Smooth muscle cell (in vitro differentiated cells): ENCODE measurements around the gene SATB2. TPM values are rescaled to one million over a fixed set of nuclear protein-coding genes. Genes with fewer than 3 reads are reported as not detected.

Source experiments
- DNase-seq: peaks from one replicate; lab custom pipeline; 2025; ENCODE audit not compliant: unreplicated experiment; lab: John Stamatoyannopoulos, UW
- H2AFZ ChIP-seq: fragments of 200-600 bp; sonication (generic); 2 replicates; pipeline ENCODE4 v1.6.0; 2016; ENCODE audit warnings: antibody characterized with exemption, low read depth, mild to moderate bottlenecking
- H3F3A ChIP-seq: fragments of 200-600 bp; sonication (generic); 2 replicates; pipeline ENCODE4 v1.6.0; 2017; ENCODE audit warnings: antibody characterized with exemption, low read depth
- H3K27ac ChIP-seq: fragments of 200-600 bp; sonication (generic); 2 replicates; pipeline ENCODE4 v1.5.1; 2016; ENCODE audit warnings: low read depth, mild to moderate bottlenecking
- H3K27me3 ChIP-seq: fragments of 200-600 bp; sonication (generic); 2 replicates; pipeline ENCODE4 v1.6.1; 2016; ENCODE audit warnings: low read depth, mild to moderate bottlenecking
- H3K36me3 ChIP-seq: fragments of 200-600 bp; sonication (generic); 2 replicates; pipeline ENCODE4 v1.5.1; 2016; ENCODE audit warnings: low read depth
- H3K4me1 ChIP-seq: fragments of 200-600 bp; sonication (generic); 2 replicates; pipeline ENCODE4 v1.5.1; 2016; ENCODE audit warnings: low read depth
- H3K4me2 ChIP-seq: fragments of 200-600 bp; sonication (generic); 2 replicates; pipeline ENCODE4 v1.6.0; 2016; ENCODE audit warnings: mild to moderate bottlenecking
- H3K4me3 ChIP-seq: fragments of 200-600 bp; sonication (generic); 2 replicates; pipeline ENCODE4 v1.5.1; 2016; ENCODE audit warnings: mild to moderate bottlenecking
- H3K79me2 ChIP-seq: fragments of 200-600 bp; sonication (generic); 2 replicates; pipeline ENCODE4 v1.6.0; 2016; ENCODE audit warnings: low read depth, mild to moderate bottlenecking
- H3K9ac ChIP-seq: fragments of 200-600 bp; sonication (generic); 2 replicates; pipeline ENCODE4 v1.6.0; 2016; ENCODE audit warnings: low read depth
- H3K9me3 ChIP-seq: fragments of 200-600 bp; sonication (generic); replicated peaks from 2 replicates; pipeline ENCODE4 v1.5.1; 2016; ENCODE audit warnings: low read depth
- H4K20me1 ChIP-seq: fragments of 200-600 bp; sonication (generic); 2 replicates; pipeline ENCODE4 v1.6.0; 2016; ENCODE audit warnings: low read depth
- WGBS: methylation state at CpG from one replicate; pipeline ENCODE4 v1.1.7; 2016; ENCODE audit warnings: low lambda C conversion rate; 5-methylcytosine and 5-hydroxymethylcytosine counted together
- polyA plus RNA-seq: library from polyadenylated mRNA; unstranded; fragments of >200 nt; fragmentation: Nextera tagmentation; extraction: Ambion mirVana; gene quantifications from 2 replicates; pipeline ENCODE4 v1.2.1, GENCODE V29; 2016
- total RNA-seq: library from RNA; depleted of rRNA; stranded (reverse); fragments of >200 nt; gene quantifications from 2 replicates; pipeline ENCODE4 v1.2.3, GENCODE V29; 2014
- TF ChIP-seq, protein P1 (sequence below): fragments of 200-600 bp; sonication (generic); IDR thresholded peaks from 2 replicates; pipeline ENCODE4 v1.5.1; 2017; ENCODE audit warnings: borderline replicate concordance, mild to moderate bottlenecking, antibody characterized with exemption; ENCODE audit not compliant: insufficient read depth, poor library complexity, severe bottlenecking

Gene SATB2
- total and polyA plus RNA-seq, 2 experiments from 2014 or later = 0.73 to 12.5 TPM

DNA sequence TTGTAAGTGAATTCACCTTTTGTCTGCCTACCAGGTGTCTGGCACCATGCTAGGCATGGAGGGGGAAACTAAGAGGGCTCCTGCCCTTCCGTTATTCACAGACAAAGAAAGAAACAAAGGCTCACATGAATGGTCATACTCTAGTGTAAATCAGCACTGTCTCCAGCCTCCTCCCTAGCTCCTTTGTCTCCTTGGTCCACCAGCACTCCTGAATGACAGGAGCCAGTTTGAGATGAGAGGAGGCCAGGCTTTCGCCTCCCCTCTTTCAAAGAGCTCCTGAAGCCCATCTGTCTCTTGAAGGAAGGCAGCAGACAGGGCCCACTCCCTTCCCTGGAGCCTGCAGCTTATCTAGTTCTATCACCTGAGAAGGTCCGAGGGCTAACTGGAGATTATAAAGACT, 18.7 kb downstream of the SATB2 start:
- Histone ChIP-seq H3K27me3 (no peaks in the 10 kb centered on the region), H3K4me2 (no peak overlapping the region), H4K20me1 (no peaks in the 10 kb centered on the region), H3K4me3 (no peak overlapping the region), H3K79me2 (no peaks in the 10 kb centered on the region), H3K9ac (no peak overlapping the region), H3K36me3 (no peaks in the 10 kb centered on the region), H3K9me3 (no peaks in the 10 kb centered on the region), H2AFZ (no peak overlapping the region), H3F3A (no peaks in the 10 kb centered on the region), H3K27ac (no peak overlapping the region), H3K4me1 (no peaks in the 10 kb centered on the region)
- TF ChIP-seq, protein P1, sequence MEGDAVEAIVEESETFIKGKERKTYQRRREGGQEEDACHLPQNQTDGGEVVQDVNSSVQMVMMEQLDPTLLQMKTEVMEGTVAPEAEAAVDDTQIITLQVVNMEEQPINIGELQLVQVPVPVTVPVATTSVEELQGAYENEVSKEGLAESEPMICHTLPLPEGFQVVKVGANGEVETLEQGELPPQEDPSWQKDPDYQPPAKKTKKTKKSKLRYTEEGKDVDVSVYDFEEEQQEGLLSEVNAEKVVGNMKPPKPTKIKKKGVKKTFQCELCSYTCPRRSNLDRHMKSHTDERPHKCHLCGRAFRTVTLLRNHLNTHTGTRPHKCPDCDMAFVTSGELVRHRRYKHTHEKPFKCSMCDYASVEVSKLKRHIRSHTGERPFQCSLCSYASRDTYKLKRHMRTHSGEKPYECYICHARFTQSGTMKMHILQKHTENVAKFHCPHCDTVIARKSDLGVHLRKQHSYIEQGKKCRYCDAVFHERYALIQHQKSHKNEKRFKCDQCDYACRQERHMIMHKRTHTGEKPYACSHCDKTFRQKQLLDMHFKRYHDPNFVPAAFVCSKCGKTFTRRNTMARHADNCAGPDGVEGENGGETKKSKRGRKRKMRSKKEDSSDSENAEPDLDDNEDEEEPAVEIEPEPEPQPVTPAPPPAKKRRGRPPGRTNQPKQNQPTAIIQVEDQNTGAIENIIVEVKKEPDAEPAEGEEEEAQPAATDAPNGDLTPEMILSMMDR = no peak
- no peak for DNase-seq
- WGBS = 73% methylated on average over 3 of the region's 3 CpGs

DNA sequence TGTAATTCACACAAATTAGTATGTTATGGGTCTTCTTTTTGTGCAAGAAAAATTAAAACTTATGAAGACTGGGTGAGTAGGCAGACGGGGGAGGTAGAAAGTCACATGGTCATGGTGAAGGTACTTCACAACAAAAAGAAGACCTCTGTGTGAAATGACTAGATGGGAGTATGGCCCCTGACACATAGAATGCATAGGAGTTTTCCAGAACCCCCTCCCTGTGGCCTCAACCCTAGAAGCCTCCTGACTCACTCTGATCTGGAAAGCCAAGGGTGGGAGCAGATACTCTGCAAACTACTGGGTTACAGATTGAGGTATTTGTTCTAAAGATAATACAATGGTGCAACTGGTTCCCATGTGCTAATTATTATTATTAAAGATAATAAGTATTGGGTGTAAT, 23.2 kb downstream of the SATB2 start:
- 96% methylated on average over 1 of the region's 1 CpG for WGBS
- Histone ChIP-seq H4K20me1 (no peaks in the 10 kb centered on the region), H3K9me3 (no peaks in the 10 kb centered on the region), H3K4me3 (no peak overlapping the region), H3F3A (no peaks in the 10 kb centered on the region), H3K9ac (no peak overlapping the region), H3K4me1 (peaks cover 10% of the 10 kb centered on the region), H3K36me3 (no peaks in the 10 kb centered on the region), H3K4me2 (no peak overlapping the region), H3K27me3 (no peaks in the 10 kb centered on the region), H3K27ac (no peak overlapping the region), H3K79me2 (no peaks in the 10 kb centered on the region), H2AFZ (no peak overlapping the region)
- no peak for DNase-seq
- TF ChIP-seq, protein P1 = no peak

DNA sequence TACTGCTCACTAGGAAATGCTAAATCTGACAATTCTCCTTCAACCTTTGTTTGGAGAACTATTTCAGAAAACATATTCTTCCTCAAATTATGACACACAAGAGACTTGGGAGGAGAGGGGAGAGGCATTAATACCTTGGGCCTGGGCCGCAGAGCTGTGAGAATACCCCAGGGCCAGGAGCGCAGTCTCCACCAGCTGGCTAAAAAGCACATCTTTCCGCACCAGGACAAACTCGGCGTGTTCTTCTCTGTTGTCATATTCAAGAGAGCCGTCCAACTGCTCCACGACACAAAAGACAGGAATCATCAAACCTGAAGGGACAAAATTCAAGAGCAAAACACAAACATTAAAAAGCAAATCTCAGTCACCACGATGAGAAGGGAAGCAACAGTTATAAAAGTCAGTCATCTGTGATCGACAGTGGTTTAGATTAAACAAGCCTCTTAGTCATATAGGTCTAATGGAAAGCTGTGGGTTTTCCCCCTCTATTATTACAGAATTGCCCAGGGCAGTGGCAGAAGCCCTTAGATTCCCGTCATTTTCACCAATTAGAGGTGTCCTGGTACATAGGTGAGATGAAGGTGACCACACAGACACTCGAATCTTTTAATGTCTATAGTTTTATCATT, 24.4 kb downstream of the SATB2 start:
- H3K27me3 ChIP-seq = no peaks in the 10 kb centered on the region
- H3K4me3 ChIP-seq = no peak overlapping the region
- H3K4me1 ChIP-seq = peaks cover 10% of the 10 kb centered on the region
- no peaks in the 10 kb centered on the region for H3K36me3 ChIP-seq
- H3K4me2 ChIP-seq = no peak overlapping the region
- H3K79me2 ChIP-seq = no peaks in the 10 kb centered on the region
- TF ChIP-seq, protein P1 = no peak
- no peak overlapping the region for H3K27ac ChIP-seq
- H3F3A ChIP-seq = no peaks in the 10 kb centered on the region
- 76% methylated on average over 11 of the region's 11 CpGs for WGBS
- no peak for DNase-seq
- no peak overlapping the region for H3K9ac ChIP-seq
- no peaks in the 10 kb centered on the region for H4K20me1 ChIP-seq
- H2AFZ ChIP-seq = no peak overlapping the region
- H3K9me3 ChIP-seq = no peaks in the 10 kb centered on the region

DNA sequence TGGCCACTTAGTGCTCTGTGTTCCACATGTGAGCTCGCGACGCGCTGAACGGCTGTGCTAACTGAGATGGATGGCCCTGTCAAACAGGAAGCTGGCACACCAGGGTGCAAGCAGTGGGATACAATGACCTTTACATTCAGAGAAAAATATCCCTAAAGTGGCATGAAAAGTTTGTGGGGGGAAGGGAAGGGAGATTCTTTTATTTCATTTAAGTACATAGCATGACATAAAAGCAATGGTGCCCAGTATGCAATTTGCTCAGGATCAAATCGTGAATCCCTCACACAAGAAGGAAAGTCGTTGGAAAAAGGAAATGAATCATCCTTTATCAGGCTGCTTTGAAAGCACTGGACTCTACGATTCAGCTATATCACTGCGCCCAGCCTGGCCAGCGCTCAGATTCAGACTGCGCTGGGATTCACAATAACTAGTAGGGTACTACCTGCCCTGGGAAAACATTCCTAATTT, 26.0 kb downstream of the SATB2 start:
- Histone ChIP-seq H3K27ac (no peak overlapping the region), H4K20me1 (no peaks in the 10 kb centered on the region), H3K36me3 (no peaks in the 10 kb centered on the region), H3K27me3 (no peaks in the 10 kb centered on the region), H3K9ac (no peak overlapping the region), H3K9me3 (no peaks in the 10 kb centered on the region), H3F3A (no peaks in the 10 kb centered on the region), H3K4me1 (peaks cover 10% of the 10 kb centered on the region), H2AFZ (no peak overlapping the region), H3K79me2 (no peaks in the 10 kb centered on the region), H3K4me3 (no peak overlapping the region), H3K4me2 (peak overlapping the region; percentile 68)
- 28% methylated on average over 11 of the region's 11 CpGs for WGBS
- DNase-seq = no peak
- TF ChIP-seq, protein P1 = no peak
